ENCODE results near the gene F11. TPM values are rescaled to one million over a fixed set of nuclear protein-coding genes. Genes with fewer than 3 reads are reported as not detected.

Gene F11
- total RNA-seq (not detected), total RNA-seq (0 to 0.84 (median 0.04) reads per million in 172 experiments)
- 0.03 TPM for polyA plus RNA-seq (2013, experiment 1 of 2)
- 0.07 TPM for polyA plus RNA-seq (2013, experiment 2 of 2)

DNA sequence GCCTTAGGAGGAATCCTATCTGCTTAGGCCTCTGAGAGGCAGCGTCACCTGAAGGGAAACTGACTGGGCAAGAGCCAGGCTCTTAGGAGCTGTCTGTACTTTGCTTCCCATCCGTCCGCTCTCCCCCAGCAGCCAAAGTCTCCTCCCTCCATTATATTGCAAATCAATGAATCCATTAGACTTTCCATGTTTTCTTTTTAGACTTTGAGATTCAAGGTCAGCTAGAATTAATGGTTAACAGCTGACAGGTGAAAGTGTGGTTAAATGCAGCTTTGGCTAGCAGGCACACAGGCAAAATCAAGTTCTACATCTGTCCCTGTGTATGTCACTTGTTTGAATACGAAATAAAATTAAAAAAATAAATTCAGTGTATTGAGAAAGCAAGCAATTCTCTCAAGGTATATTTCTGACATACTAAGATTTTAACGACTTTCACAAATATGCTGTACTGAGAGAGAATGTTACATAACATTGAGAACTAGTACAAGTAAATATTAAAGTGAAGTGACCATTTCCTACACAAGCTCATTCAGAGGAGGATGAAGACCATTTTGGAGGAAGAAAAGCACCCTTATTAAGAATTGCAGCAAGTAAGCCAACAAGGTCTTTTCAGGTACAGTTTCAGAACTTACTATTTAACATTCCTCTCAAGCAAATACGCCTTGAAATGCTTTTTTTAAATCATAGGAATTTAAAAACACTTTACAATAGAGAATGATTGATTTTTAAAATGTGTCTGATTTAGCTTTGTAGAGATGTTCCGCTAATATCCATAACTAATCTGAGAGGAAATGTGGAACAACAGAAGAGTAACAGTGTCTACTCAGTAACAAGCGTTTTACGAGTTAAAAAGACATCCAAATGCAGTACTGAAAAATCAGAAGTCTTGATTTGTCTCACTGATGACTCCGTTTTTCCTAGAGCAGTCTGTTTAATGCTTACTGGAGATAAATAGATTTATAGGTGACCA lies at the start of gene F11:
F11 (plus strand) TSS at position 507 of the 970 bp plus-strand sequence. CDS start 948 bp downstream, outside the sequence.
- intact Hi-C loops (cut with DNase I, micrococcal nuclease) = no loop called here
- H3K4me3 Mint-ChIP-seq = no peak within 1 kb of the TSS
- H3K36me3 Mint-ChIP-seq (ENCODE audit: low read depth) = no peaks in the 10 kb centered on the region
- peaks cover 6 to 8% of the 10 kb centered on the region in 2 experiments for H3K27me3 ChIP-seq (ENCODE audit: control insufficient read depth in 1 of 2, insufficient read depth in 2 of 2, low read length in 2 of 2)
- no peak within 1 kb of the TSS for H3K27ac Mint-ChIP-seq
- no peaks in the 10 kb centered on the region for H3K4me1 Mint-ChIP-seq (ENCODE audit: low read depth)
- ChIA-PET CTCF (no interaction called here), POLR2A (no interaction called here)
- DNase-seq (no peak), ATAC-seq (ENCODE audit: poor library complexity) (no peak)
- TF ChIP-seq, protein P1, sequence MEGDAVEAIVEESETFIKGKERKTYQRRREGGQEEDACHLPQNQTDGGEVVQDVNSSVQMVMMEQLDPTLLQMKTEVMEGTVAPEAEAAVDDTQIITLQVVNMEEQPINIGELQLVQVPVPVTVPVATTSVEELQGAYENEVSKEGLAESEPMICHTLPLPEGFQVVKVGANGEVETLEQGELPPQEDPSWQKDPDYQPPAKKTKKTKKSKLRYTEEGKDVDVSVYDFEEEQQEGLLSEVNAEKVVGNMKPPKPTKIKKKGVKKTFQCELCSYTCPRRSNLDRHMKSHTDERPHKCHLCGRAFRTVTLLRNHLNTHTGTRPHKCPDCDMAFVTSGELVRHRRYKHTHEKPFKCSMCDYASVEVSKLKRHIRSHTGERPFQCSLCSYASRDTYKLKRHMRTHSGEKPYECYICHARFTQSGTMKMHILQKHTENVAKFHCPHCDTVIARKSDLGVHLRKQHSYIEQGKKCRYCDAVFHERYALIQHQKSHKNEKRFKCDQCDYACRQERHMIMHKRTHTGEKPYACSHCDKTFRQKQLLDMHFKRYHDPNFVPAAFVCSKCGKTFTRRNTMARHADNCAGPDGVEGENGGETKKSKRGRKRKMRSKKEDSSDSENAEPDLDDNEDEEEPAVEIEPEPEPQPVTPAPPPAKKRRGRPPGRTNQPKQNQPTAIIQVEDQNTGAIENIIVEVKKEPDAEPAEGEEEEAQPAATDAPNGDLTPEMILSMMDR (IDR thresholded peaks at IDR 0.05) = no peak
- no peaks in the 10 kb centered on the region for H3K9me3 Mint-ChIP-seq
- no peaks in the 10 kb centered on the region for H3K4me1 ChIP-seq (ENCODE audit: insufficient read depth, low read length)
- H3K27me3 Mint-ChIP-seq = peaks cover 42% of the 10 kb centered on the region
- H3K36me3 ChIP-seq (ENCODE audit: insufficient read depth, low read length) = no peaks in the 10 kb centered on the region
- no peak within 1 kb of the TSS for H3K27ac ChIP-seq (ENCODE audit: low read depth in 1 of 2, low read length in 2 of 2)
- no peak within 1 kb of the TSS for H3K4me3 ChIP-seq (ENCODE audit: low read length)
- no peaks in the 10 kb centered on the region for H3K9me3 ChIP-seq (ENCODE audit: control insufficient read depth in 1 of 2, insufficient read depth in 1 of 2, low read length in 2 of 2)

DNA sequence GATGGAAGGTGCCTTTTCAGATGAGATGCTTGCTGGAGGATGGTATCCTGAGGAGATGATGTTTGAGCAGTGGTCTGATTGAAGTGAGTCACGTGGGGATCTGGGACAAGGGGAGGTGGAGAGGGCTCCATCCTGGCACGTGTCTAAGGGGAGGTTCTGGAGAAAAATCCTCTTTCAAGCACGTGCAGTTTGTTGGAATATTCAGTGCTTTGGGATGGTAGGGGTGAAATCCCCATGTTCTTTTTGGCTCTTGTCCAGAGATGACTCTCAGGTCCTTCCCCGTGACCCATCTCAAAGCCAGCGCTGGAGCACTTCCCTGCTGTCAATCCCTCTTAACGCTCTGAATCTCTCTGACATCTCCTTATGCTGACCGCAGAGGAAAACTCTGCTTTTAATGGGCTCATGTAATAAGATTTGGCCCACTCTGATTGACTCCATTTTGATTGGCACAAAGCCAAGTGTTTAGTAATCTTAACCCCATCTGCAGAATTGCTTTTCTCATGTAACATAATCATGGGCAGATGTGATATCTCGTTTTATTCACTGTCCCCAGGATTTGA lies 49.4 kb upstream of the F11 start:
- Histone ChIP-seq H3K9me3 (ENCODE audit: control insufficient read depth in 1 of 2, insufficient read depth in 1 of 2, low read length in 2 of 2) (no peaks in the 10 kb centered on the region), H3K4me3 (ENCODE audit: low read length) (no peak overlapping the region), H3K27ac (ENCODE audit: low read depth in 1 of 2, low read length in 2 of 2) (no peak overlapping the region), H3K36me3 (ENCODE audit: insufficient read depth, low read length) (no peaks in the 10 kb centered on the region), H3K4me1 (ENCODE audit: insufficient read depth, low read length) (no peaks in the 10 kb centered on the region), H3K27me3 (ENCODE audit: control insufficient read depth in 1 of 2, insufficient read depth in 2 of 2, low read length in 2 of 2) (no peaks in the 10 kb centered on the region)
- intact Hi-C loops (cut with DNase I, micrococcal nuclease) = no loop called here
- Mint-ChIP-seq H3K4me3 (no peak overlapping the region), H3K4me1 (ENCODE audit: low read depth) (no peaks in the 10 kb centered on the region), H3K9me3 (peaks cover 2% of the 10 kb centered on the region), H3K27me3 (no peaks in the 10 kb centered on the region), H3K27ac (no peak overlapping the region), H3K36me3 (ENCODE audit: low read depth) (peaks cover 19% of the 10 kb centered on the region)
- CTCF ChIA-PET = no interaction called here
- TF ChIP-seq, protein P1 (IDR thresholded peaks at IDR 0.05) = no peak
- ATAC-seq (ENCODE audit: poor library complexity) = no peak
- POLR2A ChIA-PET = no interaction called here
- no peak for DNase-seq

DNA sequence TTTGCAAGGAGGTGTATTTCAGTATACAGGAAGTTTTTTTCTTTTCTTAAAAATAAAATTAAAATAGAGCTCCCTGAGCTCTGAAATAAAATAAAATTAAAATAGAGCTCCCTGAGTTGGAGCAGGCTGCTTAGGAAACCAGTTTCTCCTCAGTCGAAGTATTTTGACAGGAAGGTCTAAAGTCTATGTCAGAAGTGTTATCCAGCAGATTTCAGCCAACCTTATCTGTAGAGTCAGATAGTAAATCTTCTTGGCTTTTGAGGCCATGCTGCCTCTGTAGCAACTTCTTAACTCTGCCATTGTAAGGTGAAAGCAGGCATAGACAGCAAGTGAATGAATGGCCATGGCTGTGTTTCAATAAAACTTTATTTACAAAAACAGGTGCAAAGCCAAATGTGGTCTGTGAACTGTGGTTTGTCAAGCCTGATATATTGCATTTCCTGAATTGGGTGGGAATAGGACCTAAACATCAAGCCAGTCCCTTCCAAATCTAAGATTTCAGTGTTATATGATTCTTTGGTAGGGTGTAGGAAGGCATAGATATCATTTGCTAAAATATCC lies 48.2 kb upstream of the F11 start:
- H3K27ac ChIP-seq (ENCODE audit: low read depth in 1 of 2, low read length in 2 of 2) = no peak overlapping the region
- intact Hi-C loops (cut with DNase I, micrococcal nuclease) = no loop called here
- DNase-seq (no peak), ATAC-seq (ENCODE audit: poor library complexity) (no peak)
- ChIA-PET CTCF (no interaction called here), POLR2A (no interaction called here)
- Mint-ChIP-seq H3K27ac (no peak overlapping the region), H3K4me1 (ENCODE audit: low read depth) (no peaks in the 10 kb centered on the region), H3K9me3 (peaks cover 2% of the 10 kb centered on the region), H3K27me3 (no peaks in the 10 kb centered on the region), H3K4me3 (no peak overlapping the region), H3K36me3 (ENCODE audit: low read depth) (peaks cover 20% of the 10 kb centered on the region)
- H3K4me3 ChIP-seq (ENCODE audit: low read length) = no peak overlapping the region
- TF ChIP-seq, protein P1 (IDR thresholded peaks at IDR 0.05) = no peak
- H3K9me3 ChIP-seq (ENCODE audit: control insufficient read depth in 1 of 2, insufficient read depth in 1 of 2, low read length in 2 of 2) = no peaks in the 10 kb centered on the region
- no peaks in the 10 kb centered on the region for H3K4me1 ChIP-seq (ENCODE audit: insufficient read depth, low read length)
- H3K27me3 ChIP-seq (ENCODE audit: control insufficient read depth in 1 of 2, insufficient read depth in 2 of 2, low read length in 2 of 2) = no peaks in the 10 kb centered on the region
- no peaks in the 10 kb centered on the region for H3K36me3 ChIP-seq (ENCODE audit: insufficient read depth, low read length)
